Astrocyte (in vitro differentiated cells and primary cell): ENCODE measurements around the gene ATAD3A. TPM values are rescaled to one million over a fixed set of nuclear protein-coding genes. Genes with fewer than 3 reads are reported as not detected.
A peak's percentile ranks its signal among the peaks of the same experiment; 100 is the strongest.
"Not testable (repeated sequence)": the region's sequence is repeated elsewhere in the genome, so short reads cannot be mapped to it uniquely, and the experiment has no call there.

Experiments used
- DNase-seq: peaks from one replicate; pipeline ENCODE4 v3.0.0-alpha.2; 2010; ENCODE audit warnings: low read depth
- FAIRE-seq: peaks from 2 replicates; lab custom pipeline; 2011; peaks lifted over from hg19 to GRCh38; lab: Jason Lieb, UNC
- H2AFZ ChIP-seq: 2 replicates; pipeline ENCODE4 v1.6.0; 2012; ENCODE audit warnings: low read depth, low read length, inconsistent platforms
- H3K27ac ChIP-seq: 2 replicates; pipeline ENCODE4 v1.5.1; 2011; ENCODE audit warnings: low read depth, low read length, inconsistent platforms
- H3K27me3 ChIP-seq: 2 replicates; pipeline ENCODE4 v1.6.0; 2011; ENCODE audit warnings: low read length, inconsistent platforms; ENCODE audit not compliant: insufficient read depth
- H3K36me3 ChIP-seq: 2 replicates; pipeline ENCODE4 v1.5.1; 2011; ENCODE audit warnings: low read length, inconsistent platforms; ENCODE audit not compliant: insufficient read depth
- H3K4me1 ChIP-seq: 2 replicates; pipeline ENCODE4 v1.5.1; 2011; ENCODE audit warnings: low read length, inconsistent platforms; ENCODE audit not compliant: insufficient read depth
- H3K4me2 ChIP-seq: 2 replicates; pipeline ENCODE4 v1.6.0; 2012; ENCODE audit warnings: low read length, inconsistent platforms
- H3K4me3 ChIP-seq: 2 replicates; pipeline ENCODE4 v1.5.1; 2011; ENCODE audit warnings: low read depth, mild to moderate bottlenecking, low read length, inconsistent platforms; ENCODE audit not compliant: insufficient read depth
- H3K79me2 ChIP-seq: 2 replicates; pipeline ENCODE4 v1.6.0; 2012; ENCODE audit warnings: mild to moderate bottlenecking, low read length, inconsistent platforms; ENCODE audit not compliant: insufficient read depth
- H3K9ac ChIP-seq: 2 replicates; pipeline ENCODE4 v1.6.0; 2012; ENCODE audit warnings: mild to moderate bottlenecking, low read length, inconsistent platforms
- H3K9me3 ChIP-seq: 2 replicates; pipeline ENCODE4 v1.5.1; 2012; ENCODE audit warnings: low read depth, mild to moderate bottlenecking, low read length, inconsistent platforms; ENCODE audit not compliant: insufficient read depth
- H4K20me1 ChIP-seq: 2 replicates; pipeline ENCODE4 v1.6.0; 2012; ENCODE audit warnings: low read length, inconsistent platforms; ENCODE audit not compliant: insufficient read depth
- H3K27ac Mint-ChIP-seq: one replicate; pipeline ENCODE4 v1.8.0; 2021; ENCODE audit warnings: mild to moderate bottlenecking, mixed read lengths; ENCODE audit not compliant: unreplicated experiment
- H3K27me3 Mint-ChIP-seq: one replicate; pipeline ENCODE4 v1.8.0; 2021; ENCODE audit warnings: low read depth, mixed read lengths; ENCODE audit not compliant: unreplicated experiment
- H3K36me3 Mint-ChIP-seq: one replicate; pipeline ENCODE4 v1.8.0; 2021; ENCODE audit warnings: low read depth, mixed read lengths; ENCODE audit not compliant: unreplicated experiment
- H3K4me1 Mint-ChIP-seq: one replicate; pipeline ENCODE4 v1.8.0; 2021; ENCODE audit warnings: low read depth, mixed read lengths; ENCODE audit not compliant: unreplicated experiment
- H3K4me3 Mint-ChIP-seq: one replicate; pipeline ENCODE4 v1.8.0; 2021; ENCODE audit warnings: mild to moderate bottlenecking, moderate library complexity, mixed read lengths; ENCODE audit not compliant: unreplicated experiment
- H3K9me3 Mint-ChIP-seq: one replicate; pipeline ENCODE4 v1.8.0; 2021; ENCODE audit warnings: mild to moderate bottlenecking, mixed read lengths; ENCODE audit not compliant: unreplicated experiment
- EZH2 ChIP-seq: IDR thresholded peaks from 2 replicates; pipeline ENCODE4 v1.6.1; 2012; ENCODE audit warnings: mild to moderate bottlenecking, low read length, inconsistent platforms; ENCODE audit not compliant: insufficient read depth
- total RNA-seq: library from RNA; stranded (reverse); gene quantifications from 2 replicates; pipeline ENCODE4 v1.2.1, GENCODE V29; 2021
- TF ChIP-seq, protein P1 (sequence below): IDR thresholded peaks from 2 replicates; pipeline ENCODE4 v1.5.1; 2011; ENCODE audit warnings: low read depth, mild to moderate bottlenecking, inconsistent platforms, low read length, moderate library complexity; ENCODE audit not compliant: insufficient read depth

The ATAD3A gene
- total RNA-seq, 1 donor from 2014 or later: 54.9 TPM

DNA sequence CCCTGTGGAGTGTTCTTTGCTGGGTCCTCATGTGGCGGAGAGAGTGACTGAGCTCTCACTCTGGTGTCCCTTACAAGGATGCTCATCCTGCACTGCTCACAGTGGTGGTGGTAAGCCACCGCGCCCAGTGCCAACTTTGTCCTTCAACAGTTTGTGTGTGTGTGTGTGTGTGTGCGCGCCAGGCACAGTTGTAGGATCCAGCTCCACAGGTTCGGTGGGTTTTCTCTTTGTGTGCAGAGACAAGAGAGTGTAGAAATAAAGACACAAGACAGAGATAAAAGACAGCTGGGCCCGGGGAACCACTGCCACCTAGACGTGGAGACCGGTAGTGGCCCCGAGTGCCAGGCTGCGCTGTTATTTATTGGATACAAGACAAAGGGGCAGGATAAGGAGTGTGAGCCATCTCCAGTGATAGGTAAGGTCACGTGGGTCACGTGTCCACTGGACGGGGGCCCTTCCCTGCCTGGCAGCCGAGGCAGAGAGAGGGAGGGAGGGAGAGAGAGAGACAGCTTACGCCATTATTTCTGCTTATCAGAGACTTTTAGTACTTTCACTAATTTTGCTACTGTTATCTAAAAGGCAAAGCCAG is 7.1 kb upstream of the ATAD3A start:
- H3K4me2 ChIP-seq, FAIRE-seq, H3K36me3 ChIP-seq, H3K27me3 ChIP-seq, H3K9me3 ChIP-seq, H3K27ac ChIP-seq, H3K27me3 Mint-ChIP-seq, H3K4me1 ChIP-seq, H3K9ac ChIP-seq, H3K4me3 ChIP-seq, H3K9me3 Mint-ChIP-seq, H3K79me2 ChIP-seq, H3K36me3 Mint-ChIP-seq, H4K20me1 ChIP-seq, H3K4me1 Mint-ChIP-seq: not testable (repeated sequence)
- Mint-ChIP-seq H3K4me3 (peak overlapping the region; percentile 54), H3K27ac (peak overlapping the region; percentile 50)
- DNase-seq: peak; percentile 6
- H2AFZ ChIP-seq: peak overlapping the region; percentile 1
- TF ChIP-seq, protein P1, sequence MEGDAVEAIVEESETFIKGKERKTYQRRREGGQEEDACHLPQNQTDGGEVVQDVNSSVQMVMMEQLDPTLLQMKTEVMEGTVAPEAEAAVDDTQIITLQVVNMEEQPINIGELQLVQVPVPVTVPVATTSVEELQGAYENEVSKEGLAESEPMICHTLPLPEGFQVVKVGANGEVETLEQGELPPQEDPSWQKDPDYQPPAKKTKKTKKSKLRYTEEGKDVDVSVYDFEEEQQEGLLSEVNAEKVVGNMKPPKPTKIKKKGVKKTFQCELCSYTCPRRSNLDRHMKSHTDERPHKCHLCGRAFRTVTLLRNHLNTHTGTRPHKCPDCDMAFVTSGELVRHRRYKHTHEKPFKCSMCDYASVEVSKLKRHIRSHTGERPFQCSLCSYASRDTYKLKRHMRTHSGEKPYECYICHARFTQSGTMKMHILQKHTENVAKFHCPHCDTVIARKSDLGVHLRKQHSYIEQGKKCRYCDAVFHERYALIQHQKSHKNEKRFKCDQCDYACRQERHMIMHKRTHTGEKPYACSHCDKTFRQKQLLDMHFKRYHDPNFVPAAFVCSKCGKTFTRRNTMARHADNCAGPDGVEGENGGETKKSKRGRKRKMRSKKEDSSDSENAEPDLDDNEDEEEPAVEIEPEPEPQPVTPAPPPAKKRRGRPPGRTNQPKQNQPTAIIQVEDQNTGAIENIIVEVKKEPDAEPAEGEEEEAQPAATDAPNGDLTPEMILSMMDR: peak; percentile 24

DNA sequence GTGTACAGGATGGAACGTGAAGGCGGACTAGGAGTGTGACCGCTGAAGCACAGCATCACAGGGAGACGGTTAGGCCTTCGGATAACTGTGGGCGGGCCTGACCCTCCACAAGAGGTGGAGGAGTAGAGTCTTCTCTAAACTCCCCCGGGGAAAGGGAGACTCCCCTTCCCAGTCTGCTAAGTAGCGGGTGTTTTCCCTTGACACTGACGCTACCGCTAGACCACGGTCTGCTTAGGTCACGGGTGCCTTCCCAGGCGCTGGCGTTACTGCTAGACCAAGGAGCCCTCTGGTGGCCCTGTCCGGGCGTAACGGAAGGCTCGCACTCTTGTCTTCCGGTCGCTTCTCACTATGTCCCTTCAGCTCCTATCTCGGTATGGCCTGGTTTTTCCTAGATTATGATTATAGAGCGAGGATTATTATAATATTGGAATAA is 6.6 kb upstream of the ATAD3A start:
- not testable (repeated sequence) for H3K4me3 Mint-ChIP-seq, H3K9me3 Mint-ChIP-seq, H3K36me3 ChIP-seq, H3K27ac Mint-ChIP-seq, H3K4me1 ChIP-seq, H2AFZ ChIP-seq, FAIRE-seq, H3K4me2 ChIP-seq, H3K27me3 Mint-ChIP-seq, H4K20me1 ChIP-seq, H3K79me2 ChIP-seq, H3K36me3 Mint-ChIP-seq, H3K27me3 ChIP-seq, DNase-seq, H3K9ac ChIP-seq, H3K9me3 ChIP-seq, H3K4me3 ChIP-seq, H3K27ac ChIP-seq, H3K4me1 Mint-ChIP-seq

DNA sequence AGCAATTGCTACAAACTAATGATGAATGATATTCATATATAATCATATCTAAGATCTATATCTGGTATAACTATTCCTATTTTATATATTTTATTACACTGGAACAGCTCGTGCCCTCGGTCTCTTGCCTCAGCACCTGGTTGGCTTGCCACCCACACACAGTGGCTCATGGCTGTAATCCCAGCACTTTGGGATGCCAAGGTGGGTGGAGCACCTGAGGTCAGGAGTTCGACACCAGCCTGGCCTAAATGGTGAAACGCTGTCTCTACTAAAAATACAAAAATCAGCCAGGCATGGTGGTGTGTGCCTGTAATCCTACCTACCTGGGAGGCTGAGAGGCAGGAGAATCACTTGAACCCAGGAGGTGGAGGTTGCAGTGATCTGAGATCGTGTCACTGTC is 6.2 kb upstream of the ATAD3A start:
- H3K36me3 ChIP-seq, FAIRE-seq, H3K4me1 Mint-ChIP-seq, H3K27me3 ChIP-seq, H3K79me2 ChIP-seq, H3K9me3 Mint-ChIP-seq, H3K4me3 Mint-ChIP-seq, H3K4me3 ChIP-seq, H3K9ac ChIP-seq, H3K4me2 ChIP-seq, H3K27ac ChIP-seq, DNase-seq, H3K27ac Mint-ChIP-seq, H3K4me1 ChIP-seq, H3K9me3 ChIP-seq, H3K36me3 Mint-ChIP-seq, H4K20me1 ChIP-seq, H3K27me3 Mint-ChIP-seq, H2AFZ ChIP-seq: not testable (repeated sequence)

DNA sequence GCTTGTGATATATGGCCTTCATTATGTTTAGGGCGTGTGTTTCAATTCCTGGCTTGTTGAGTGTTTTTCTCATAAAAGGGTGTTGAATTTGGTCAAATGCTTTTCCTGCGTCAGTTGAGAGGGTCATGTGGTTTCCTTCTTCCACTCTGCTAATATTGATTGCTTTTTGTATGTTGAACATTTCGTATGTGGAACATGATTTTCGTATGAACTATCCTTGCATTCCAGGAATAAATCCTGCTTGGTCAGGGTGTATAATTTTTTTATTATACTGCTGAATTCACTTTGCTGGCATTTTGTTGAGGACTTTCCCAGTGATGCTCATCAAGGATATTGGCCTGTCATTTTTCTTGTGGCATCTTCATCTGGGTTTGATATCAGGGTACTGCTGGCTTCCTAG is 4.7 kb upstream of the ATAD3A start:
- no peak overlapping the region for H3K27ac Mint-ChIP-seq

More for the DNA sequence above, 4.7 kb upstream of the ATAD3A start:
- Histone ChIP-seq H4K20me1 (no peaks in the 10 kb centered on the region), H3K4me3 (no peak overlapping the region), H3K36me3 (no peaks in the 10 kb centered on the region), H3K9ac (no peak overlapping the region), H3K4me1 (peaks cover 7% of the 10 kb centered on the region), H3K27me3 (no peaks in the 10 kb centered on the region), H3K4me2 (no peak overlapping the region), H3K9me3 (no peaks in the 10 kb centered on the region), H3K79me2 (peaks cover 6% of the 10 kb centered on the region), H3K27ac (no peak overlapping the region), H2AFZ (no peak overlapping the region)
- Mint-ChIP-seq H3K27me3 (no peaks in the 10 kb centered on the region), H3K9me3 (no peaks in the 10 kb centered on the region), H3K4me1 (peaks cover 5% of the 10 kb centered on the region), H3K4me3 (peak overlapping the region; percentile 1), H3K36me3 (peaks cover 6% of the 10 kb centered on the region)
- FAIRE-seq (no peak), DNase-seq (peak; percentile 23)
- TF ChIP-seq, protein P1: no peak
- no peak for TF ChIP-seq EZH2
